Endothelial cell of umbilical vein (primary cell): Measurements from ENCODE around the gene DMXL2.

Experiments
- EZH2 ChIP-seq: IDR thresholded peaks from 2 replicates; pipeline ENCODE4 v1.6.1; 2012; ENCODE audit warnings: borderline replicate concordance, low read depth, mild to moderate bottlenecking, moderate library complexity, low read length, inconsistent platforms; ENCODE audit not compliant: severe bottlenecking
- JUN ChIP-seq: IDR thresholded peaks from 2 replicates; pipeline ENCODE4 v1.6.1; 2011; ENCODE audit warnings: borderline replicate concordance, low read depth; ENCODE audit not compliant: insufficient read length, insufficient read depth
- MAX ChIP-seq: IDR thresholded peaks from 2 replicates; pipeline ENCODE4 v1.6.1; 2011; ENCODE audit not compliant: insufficient read depth, insufficient read length
- POLR2A ChIP-seq: IDR thresholded peaks from 2 replicates; pipeline ENCODE4 v1.6.1; 2012; ENCODE audit warnings: low read depth, mild to moderate bottlenecking, control low read depth, low read length
- POLR2AphosphoS5 ChIP-seq: IDR thresholded peaks from 2 replicates; pipeline ENCODE4 v1.6.1; 2012; ENCODE audit warnings: low read depth, mild to moderate bottlenecking, control low read depth, low read length, moderate library complexity; ENCODE audit not compliant: insufficient read depth
- TF ChIP-seq, protein P1 (sequence below), 2 donors: IDR thresholded peaks; 1 replicate in 1 of 2; 2 replicates in 1 of 2; pipeline ENCODE4 v1.5.1; 2011; ENCODE audit warnings: low read length in 2 of 2, mild to moderate bottlenecking in 2 of 2, moderate library complexity in 2 of 2, control low read depth in 1 of 2, inconsistent platforms in 1 of 2, low read depth in 1 of 2; ENCODE audit not compliant: insufficient read depth in 1 of 2; ENCODE audit errors: extremely low read depth in 1 of 2

- TF ChIP-seq, protein P1, sequence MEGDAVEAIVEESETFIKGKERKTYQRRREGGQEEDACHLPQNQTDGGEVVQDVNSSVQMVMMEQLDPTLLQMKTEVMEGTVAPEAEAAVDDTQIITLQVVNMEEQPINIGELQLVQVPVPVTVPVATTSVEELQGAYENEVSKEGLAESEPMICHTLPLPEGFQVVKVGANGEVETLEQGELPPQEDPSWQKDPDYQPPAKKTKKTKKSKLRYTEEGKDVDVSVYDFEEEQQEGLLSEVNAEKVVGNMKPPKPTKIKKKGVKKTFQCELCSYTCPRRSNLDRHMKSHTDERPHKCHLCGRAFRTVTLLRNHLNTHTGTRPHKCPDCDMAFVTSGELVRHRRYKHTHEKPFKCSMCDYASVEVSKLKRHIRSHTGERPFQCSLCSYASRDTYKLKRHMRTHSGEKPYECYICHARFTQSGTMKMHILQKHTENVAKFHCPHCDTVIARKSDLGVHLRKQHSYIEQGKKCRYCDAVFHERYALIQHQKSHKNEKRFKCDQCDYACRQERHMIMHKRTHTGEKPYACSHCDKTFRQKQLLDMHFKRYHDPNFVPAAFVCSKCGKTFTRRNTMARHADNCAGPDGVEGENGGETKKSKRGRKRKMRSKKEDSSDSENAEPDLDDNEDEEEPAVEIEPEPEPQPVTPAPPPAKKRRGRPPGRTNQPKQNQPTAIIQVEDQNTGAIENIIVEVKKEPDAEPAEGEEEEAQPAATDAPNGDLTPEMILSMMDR (IDR thresholded peaks at IDR 0.05; ENCODE audit: extremely low read depth in 1 of 2, insufficient read depth in 1 of 2, low read depth in 1 of 2, low read length in 2 of 2): no peak
- TF ChIP-seq POLR2A (no peak), POLR2AphosphoS5 (no peak), EZH2 (no peak), MAX (no peak), JUN (no peak)
Observed at GRCh38 chr15:51561271-51561670, 61.3 kb downstream of the DMXL2 start.
